GM21737 (cell line): ENCODE data around the gene OLFML3.

Experiments used
- ATAC-seq: cut with Tn5 transposase; IDR thresholded peaks from one replicate; pipeline ENCODE4 v1.9.1; 2021; ENCODE audit warnings: mild to moderate bottlenecking, moderate library complexity; ENCODE audit not compliant: unreplicated experiment

The OLFML3 gene

GRCh38 chr1:114024049-114024448 is 44.8 kb downstream of the OLFML3 start:
- ATAC-seq, result no peak

- ATAC-seq, result no peak
Observed at GRCh38 chr1:114025609-114026401, 46.5 kb downstream of the OLFML3 start.

- no peak for ATAC-seq
Observed at GRCh38 chr1:114026797-114027196, 47.5 kb downstream of the OLFML3 start.
